DND-41 (cell line): ENCODE measurements around the gene FMO2.

ENCODE experiments used
- ATAC-seq: fragments of 200-7000 bp; cut with Tn5 transposase; 3 replicates; pipeline ENCODE4 v1.9.1; 2021; ENCODE audit warnings: low read depth; ENCODE audit not compliant: insufficient read depth
- DNase-seq: peaks from one replicate; pipeline ENCODE4 v3.0.0-alpha.2; 2020
- H2AFZ ChIP-seq: 2 replicates; pipeline ENCODE4 v1.6.0; 2012; ENCODE audit warnings: low read depth, low read length
- H3K27ac ChIP-seq: 2 replicates; pipeline ENCODE4 v1.5.1; 2012; ENCODE audit warnings: low read length, inconsistent platforms
- H3K27me3 ChIP-seq: fragments of 200-600 bp; sonication (generic); 2 replicates; pipeline ENCODE4 v1.6.0; 2012; ENCODE audit warnings: low read length, mild to moderate bottlenecking, inconsistent platforms; ENCODE audit not compliant: insufficient read depth, poor library complexity
- H3K36me3 ChIP-seq: 2 replicates; pipeline ENCODE4 v1.5.1; 2012; ENCODE audit warnings: low read length, inconsistent platforms; ENCODE audit not compliant: insufficient read depth
- H3K4me1 ChIP-seq: 2 replicates; pipeline ENCODE4 v1.5.1; 2012; ENCODE audit warnings: mild to moderate bottlenecking, low read length; ENCODE audit not compliant: insufficient read depth
- H3K4me2 ChIP-seq: 2 replicates; pipeline ENCODE4 v1.6.0; 2012; ENCODE audit warnings: mild to moderate bottlenecking, moderate library complexity, low read length, inconsistent platforms; ENCODE audit not compliant: insufficient read depth
- H3K4me3 ChIP-seq, 2 experiments: fragments of 200-600 bp in 1 of 2; shearing (Covaris generic) in 1 of 2; 2 replicates each; pipeline ENCODE4 v1.5.1; 2012 to 2016; ENCODE audit warnings: inconsistent platforms in 2 of 2, low read length in 2 of 2, mild to moderate bottlenecking in 2 of 2, low read depth in 1 of 2, moderate library complexity in 1 of 2
- H3K79me2 ChIP-seq: 2 replicates; pipeline ENCODE4 v1.6.0; 2012; ENCODE audit warnings: low read length, inconsistent platforms; ENCODE audit not compliant: insufficient read depth
- H3K9ac ChIP-seq: 2 replicates; pipeline ENCODE4 v1.6.0; 2012; ENCODE audit warnings: low read depth, mild to moderate bottlenecking, inconsistent platforms, low read length, moderate library complexity
- H3K9me3 ChIP-seq: 2 replicates; pipeline ENCODE4 v1.5.1; 2012; ENCODE audit warnings: low read length, moderate library complexity, mild to moderate bottlenecking, inconsistent platforms; ENCODE audit not compliant: insufficient read depth, severe bottlenecking
- H4K20me1 ChIP-seq: 2 replicates; pipeline ENCODE4 v1.6.0; 2012; ENCODE audit warnings: low read length; ENCODE audit not compliant: insufficient read depth
- EZH2 ChIP-seq: IDR thresholded peaks from 3 replicates; pipeline ENCODE4 v1.6.1; 2012; ENCODE audit warnings: borderline replicate concordance, low read depth, mild to moderate bottlenecking, moderate library complexity, low read length, inconsistent platforms; ENCODE audit not compliant: severe bottlenecking
- TF ChIP-seq, protein P1 (sequence below): IDR thresholded peaks from 2 replicates; pipeline ENCODE4 v1.5.1; 2012; ENCODE audit warnings: borderline replicate concordance, low read length, moderate library complexity, mild to moderate bottlenecking; ENCODE audit not compliant: poor library complexity, severe bottlenecking; ENCODE audit errors: extremely low read depth

Gene FMO2

GRCh38 chr1:171180670-171181069, 4.4 kb upstream of the FMO2 start:
- no peaks in the 10 kb centered on the region for H3K4me1 ChIP-seq
- no peak overlapping the region for H3K4me2 ChIP-seq
- no peak for ATAC-seq
- no peak overlapping the region for H3K27ac ChIP-seq
- H2AFZ ChIP-seq: no peak overlapping the region
- H3K4me3 ChIP-seq: no peak overlapping the region
- no peak for DNase-seq
- H3K9me3 ChIP-seq: no peaks in the 10 kb centered on the region
- no peak for TF ChIP-seq EZH2
- TF ChIP-seq, protein P1, sequence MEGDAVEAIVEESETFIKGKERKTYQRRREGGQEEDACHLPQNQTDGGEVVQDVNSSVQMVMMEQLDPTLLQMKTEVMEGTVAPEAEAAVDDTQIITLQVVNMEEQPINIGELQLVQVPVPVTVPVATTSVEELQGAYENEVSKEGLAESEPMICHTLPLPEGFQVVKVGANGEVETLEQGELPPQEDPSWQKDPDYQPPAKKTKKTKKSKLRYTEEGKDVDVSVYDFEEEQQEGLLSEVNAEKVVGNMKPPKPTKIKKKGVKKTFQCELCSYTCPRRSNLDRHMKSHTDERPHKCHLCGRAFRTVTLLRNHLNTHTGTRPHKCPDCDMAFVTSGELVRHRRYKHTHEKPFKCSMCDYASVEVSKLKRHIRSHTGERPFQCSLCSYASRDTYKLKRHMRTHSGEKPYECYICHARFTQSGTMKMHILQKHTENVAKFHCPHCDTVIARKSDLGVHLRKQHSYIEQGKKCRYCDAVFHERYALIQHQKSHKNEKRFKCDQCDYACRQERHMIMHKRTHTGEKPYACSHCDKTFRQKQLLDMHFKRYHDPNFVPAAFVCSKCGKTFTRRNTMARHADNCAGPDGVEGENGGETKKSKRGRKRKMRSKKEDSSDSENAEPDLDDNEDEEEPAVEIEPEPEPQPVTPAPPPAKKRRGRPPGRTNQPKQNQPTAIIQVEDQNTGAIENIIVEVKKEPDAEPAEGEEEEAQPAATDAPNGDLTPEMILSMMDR: no peak
- H3K27me3 ChIP-seq: peaks cover 4% of the 10 kb centered on the region
- H3K36me3 ChIP-seq: no peaks in the 10 kb centered on the region
- H3K9ac ChIP-seq: no peak overlapping the region
- H3K79me2 ChIP-seq: no peaks in the 10 kb centered on the region
- H4K20me1 ChIP-seq: no peaks in the 10 kb centered on the region

- H3K4me2 ChIP-seq: no peak overlapping the region
- H2AFZ ChIP-seq: no peak overlapping the region
- no peak overlapping the region for H3K4me3 ChIP-seq
- H3K9ac ChIP-seq: no peak overlapping the region
- H3K27me3 ChIP-seq: peaks cover 4% of the 10 kb centered on the region
- no peaks in the 10 kb centered on the region for H4K20me1 ChIP-seq
- DNase-seq (peak; percentile 46), ATAC-seq (peak; percentile 85)
- H3K27ac ChIP-seq: no peak overlapping the region
- no peaks in the 10 kb centered on the region for H3K9me3 ChIP-seq
- no peaks in the 10 kb centered on the region for H3K4me1 ChIP-seq
- H3K79me2 ChIP-seq: no peaks in the 10 kb centered on the region
- no peaks in the 10 kb centered on the region for H3K36me3 ChIP-seq
- TF ChIP-seq, protein P1: peak; percentile 84
- no peak for TF ChIP-seq EZH2
Observed at GRCh38 chr1:171188388-171189266, 3.5 kb downstream of the FMO2 start.

GRCh38 chr1:171191992-171192391, 6.9 kb downstream of the FMO2 start:
- Histone ChIP-seq H4K20me1 (no peaks in the 10 kb centered on the region), H3K9me3 (no peaks in the 10 kb centered on the region), H3K4me3 (no peak overlapping the region), H3K9ac (no peak overlapping the region), H3K4me1 (no peaks in the 10 kb centered on the region), H3K27me3 (no peaks in the 10 kb centered on the region), H3K4me2 (no peak overlapping the region), H2AFZ (no peak overlapping the region), H3K27ac (no peak overlapping the region), H3K79me2 (no peaks in the 10 kb centered on the region), H3K36me3 (no peaks in the 10 kb centered on the region)
- TF ChIP-seq, protein P1: no peak
- TF ChIP-seq EZH2: no peak
- no peak for ATAC-seq
- DNase-seq: no peak
